Activated CD4-positive, alpha-beta T cell treated with anti-CD3 and anti-CD28 coated beads for 36 hours (primary cell): ENCODE measurements around the gene IRX3. TPM values are rescaled to one million over a fixed set of nuclear protein-coding genes. Genes with fewer than 3 reads are reported as not detected.

Source experiments
- ATAC-seq: fragments of 200-7000 bp; cut with Tn5 transposase; one replicate; pipeline ENCODE4 v1.10.0; 2021; ENCODE audit warnings: mild to moderate bottlenecking, moderate library complexity
- CTCF ChIA-PET: fragments of 350-600 bp; sonication (Branson Sonifier 250); formaldehyde crosslinking; loops from one replicate; lab custom pipeline; 2021; ENCODE audit warnings: antibody characterized with exemption; lab: Charles Lee
- POLR2A ChIA-PET: fragments of 350-600 bp; sonication (Branson Sonifier 250); formaldehyde crosslinking; loops from one replicate; lab custom pipeline; 2021; ENCODE audit warnings: antibody characterized with exemption, inconsistent platforms; lab: Charles Lee
- DNase-seq: peaks from one replicate; pipeline ENCODE4 v3.0.0-alpha.2; 2020
- H3K27ac Mint-ChIP-seq: one replicate; pipeline ENCODE4 v1.8.0; 2021; ENCODE audit warnings: mixed read lengths
- H3K27me3 Mint-ChIP-seq: one replicate; pipeline ENCODE4 v1.8.0; 2021; ENCODE audit warnings: mixed read lengths
- H3K36me3 Mint-ChIP-seq: one replicate; pipeline ENCODE4 v1.8.0; 2021; ENCODE audit warnings: low read depth, mixed read lengths
- H3K4me1 Mint-ChIP-seq: one replicate; pipeline ENCODE4 v1.8.0; 2021; ENCODE audit warnings: mixed read lengths
- H3K4me3 Mint-ChIP-seq: one replicate; pipeline ENCODE4 v1.8.0; 2021; ENCODE audit warnings: mild to moderate bottlenecking, moderate library complexity, mixed read lengths
- H3K9me3 Mint-ChIP-seq: one replicate; pipeline ENCODE4 v1.8.0; 2021; ENCODE audit warnings: low read depth, mixed read lengths
- intact Hi-C, 2 experiments: fragments of 100-400 bp; cut with DNase I in 1 of 2; cut with micrococcal nuclease in 1 of 2; formaldehyde crosslinking; loops; one replicate each; pipeline versions ENCODE4 v1.14.2 to v1.15.1; 2022 to 2024; cut with DNase I, micrococcal nuclease
- total RNA-seq, 2 experiments: library from RNA; stranded (reverse); gene quantifications; one replicate each; pipeline ENCODE4 v1.2.3, GENCODE V29; 2021

The IRX3 gene
- total RNA-seq, 2 experiments from 2014 or later, result not detected

- Mint-ChIP-seq H3K4me1 (peaks cover 30% of the 10 kb centered on the region), H3K9me3 (no peaks in the 10 kb centered on the region), H3K27me3 (peaks cover 58% of the 10 kb centered on the region), H3K27ac (no peak overlapping the region), H3K36me3 (no peaks in the 10 kb centered on the region), H3K4me3 (no peak overlapping the region)
- DNase-seq, result peak; percentile 14
- intact Hi-C loops, result loop anchor here (2.0 to 10.0 kb wide), 5 partner anchors 337 to 975 kb away; no protein-coding TSS in a partner anchor
- CTCF ChIA-PET, result interaction anchor here (0.6 kb wide), 1 partner anchor 237 kb away, joined by 3 read pairs; no protein-coding TSS in a partner anchor
- no peak for ATAC-seq
- POLR2A ChIA-PET, result no interaction called here
Observed at GRCh38 chr16:54283725-54284318, 2.8 kb downstream of the IRX3 start.

- Mint-ChIP-seq H3K9me3 (no peaks in the 10 kb centered on the region), H3K27me3 (peaks cover 53% of the 10 kb centered on the region), H3K4me1 (peaks cover 25% of the 10 kb centered on the region), H3K36me3 (no peaks in the 10 kb centered on the region), H3K27ac (no peak overlapping the region), H3K4me3 (no peak overlapping the region)
- intact Hi-C loops, result loop anchor here (2.0 to 10.0 kb wide), 5 partner anchors 336 to 976 kb away; no protein-coding TSS in a partner anchor
- DNase-seq, result peak; percentile 6
- CTCF ChIA-PET, result interaction anchor here (0.9 to 1.0 kb wide), 2 partner anchors 12 to 733 kb away, joined by 3 read pairs; no protein-coding TSS in a partner anchor
- POLR2A ChIA-PET, result interaction anchor here (0.6 kb wide), 1 partner anchor 72 kb away, joined by 3 read pairs; no protein-coding TSS in a partner anchor
- no peak for ATAC-seq
Observed at GRCh38 chr16:54282928-54283724, 3.5 kb downstream of the IRX3 start.

- Mint-ChIP-seq H3K36me3 (no peaks in the 10 kb centered on the region), H3K4me3 (no peak overlapping the region), H3K9me3 (no peaks in the 10 kb centered on the region), H3K27ac (no peak overlapping the region), H3K4me1 (peaks cover 22% of the 10 kb centered on the region), H3K27me3 (peaks cover 52% of the 10 kb centered on the region)
- ChIA-PET CTCF (interaction anchor here (0.9 to 1.0 kb wide), 2 partner anchors 11 to 733 kb away, joined by 3 read pairs; no protein-coding TSS in a partner anchor), POLR2A (interaction anchor here (0.6 kb wide), 1 partner anchor 72 kb away, joined by 3 read pairs; no protein-coding TSS in a partner anchor)
- DNase-seq, result peak; percentile 72
- ATAC-seq, result peak; percentile 47
- intact Hi-C loops, result loop anchor here (2.0 to 10.0 kb wide), 5 partner anchors 336 to 976 kb away; no protein-coding TSS in a partner anchor
Observed at GRCh38 chr16:54282202-54282927, 4.2 kb downstream of the IRX3 start.

- intact Hi-C loops, result loop anchor here (2.0 to 10.0 kb wide), 5 partner anchors 335 to 977 kb away; no protein-coding TSS in a partner anchor
- DNase-seq (peak; percentile 6), ATAC-seq (no peak)
- peaks cover 49% of the 10 kb centered on the region for H3K27me3 Mint-ChIP-seq
- H3K9me3 Mint-ChIP-seq, result no peaks in the 10 kb centered on the region
- ChIA-PET CTCF (interaction anchor here (0.6 to 1.0 kb wide), 3 partner anchors 11 to 166 kb away, joined by 3 to 4 read pairs (median 3); no protein-coding TSS in a partner anchor), POLR2A (no interaction called here)
- H3K36me3 Mint-ChIP-seq, result no peaks in the 10 kb centered on the region
- H3K27ac Mint-ChIP-seq, result no peak overlapping the region
- H3K4me3 Mint-ChIP-seq, result no peak overlapping the region
- peaks cover 22% of the 10 kb centered on the region for H3K4me1 Mint-ChIP-seq
Observed at GRCh38 chr16:54281535-54282201, 4.9 kb downstream of the IRX3 start.

- Mint-ChIP-seq H3K27me3 (peaks cover 44% of the 10 kb centered on the region), H3K36me3 (no peaks in the 10 kb centered on the region), H3K27ac (no peak overlapping the region), H3K4me3 (no peak overlapping the region), H3K9me3 (no peaks in the 10 kb centered on the region), H3K4me1 (peaks cover 18% of the 10 kb centered on the region)
- intact Hi-C loops, result loop anchor here in 1 of 2 experiments (10.0 kb wide), 1 partner anchor 726 kb away; no protein-coding TSS in a partner anchor
- DNase-seq (peak; percentile 37), ATAC-seq (peak; percentile 65)
- ChIA-PET CTCF (interaction anchor here (0.6 to 0.8 kb wide), 2 partner anchors 11 to 18 kb away, joined by 4 to 5 read pairs; no protein-coding TSS in a partner anchor), POLR2A (no interaction called here)
Observed at GRCh38 chr16:54280751-54281150, 5.8 kb downstream of the IRX3 start.

- intact Hi-C loops, result no loop called here
- Mint-ChIP-seq H3K4me3 (no peak overlapping the region), H3K36me3 (no peaks in the 10 kb centered on the region), H3K27me3 (peaks cover 34% of the 10 kb centered on the region), H3K27ac (no peak overlapping the region), H3K4me1 (peaks cover 8% of the 10 kb centered on the region), H3K9me3 (no peaks in the 10 kb centered on the region)
- POLR2A ChIA-PET, result no interaction called here
- CTCF ChIA-PET, result interaction anchor here (0.6 kb wide), 2 partner anchors 45 to 379 kb away, joined by 3 to 4 read pairs; no protein-coding TSS in a partner anchor
- no peak for DNase-seq
- no peak for ATAC-seq
Observed at GRCh38 chr16:54277845-54278703, 8.5 kb downstream of the IRX3 start.

- Mint-ChIP-seq H3K9me3 (no peaks in the 10 kb centered on the region), H3K27me3 (peaks cover 22% of the 10 kb centered on the region), H3K27ac (no peak overlapping the region), H3K4me3 (no peak overlapping the region), H3K36me3 (no peaks in the 10 kb centered on the region), H3K4me1 (no peaks in the 10 kb centered on the region)
- DNase-seq (no peak), ATAC-seq (no peak)
- POLR2A ChIA-PET, result no interaction called here
- intact Hi-C loops, result no loop called here
- CTCF ChIA-PET, result no interaction called here
Observed at GRCh38 chr16:54275956-54276355, 10.6 kb downstream of the IRX3 start.

- no peaks in the 10 kb centered on the region for H3K4me1 Mint-ChIP-seq
- ChIA-PET CTCF (no interaction called here), POLR2A (no interaction called here)
- H3K4me3 Mint-ChIP-seq, result no peak overlapping the region
- no peak for DNase-seq
- intact Hi-C loops, result no loop called here
- peaks cover 9% of the 10 kb centered on the region for H3K27me3 Mint-ChIP-seq
- H3K36me3 Mint-ChIP-seq, result no peaks in the 10 kb centered on the region
- no peak overlapping the region for H3K27ac Mint-ChIP-seq
- H3K9me3 Mint-ChIP-seq, result no peaks in the 10 kb centered on the region
- no peak for ATAC-seq
Observed at GRCh38 chr16:54273566-54273965, 13.0 kb downstream of the IRX3 start.

GRCh38 chr16:54270711-54271110, 15.9 kb downstream of the IRX3 start:
- H3K4me1 Mint-ChIP-seq, result no peaks in the 10 kb centered on the region

GRCh38 chr16:54269461-54269860, 17.1 kb downstream of the IRX3 start:
- Mint-ChIP-seq H3K9me3 (no peaks in the 10 kb centered on the region), H3K4me3 (no peak overlapping the region), H3K27ac (no peak overlapping the region), H3K36me3 (no peaks in the 10 kb centered on the region), H3K27me3 (peaks cover 15% of the 10 kb centered on the region), H3K4me1 (no peaks in the 10 kb centered on the region)
- ATAC-seq (no peak), DNase-seq (no peak)
- POLR2A ChIA-PET, result no interaction called here
- intact Hi-C loops, result no loop called here
- CTCF ChIA-PET, result interaction anchor here (0.6 kb wide), 1 partner anchor 415 kb away, joined by 3 read pairs; no protein-coding TSS in a partner anchor

More at GRCh38 chr16:54270711-54271110, 15.9 kb downstream of the IRX3 start:
- H3K36me3 Mint-ChIP-seq, result no peaks in the 10 kb centered on the region
- ATAC-seq (no peak), DNase-seq (no peak)
- CTCF ChIA-PET, result interaction anchor here (0.8 kb wide), 1 partner anchor 12 kb away, joined by 3 read pairs; no protein-coding TSS in a partner anchor
- intact Hi-C loops, result no loop called here
- no peak overlapping the region for H3K27ac Mint-ChIP-seq
- no peaks in the 10 kb centered on the region for H3K9me3 Mint-ChIP-seq
- POLR2A ChIA-PET, result no interaction called here
- H3K27me3 Mint-ChIP-seq, result peaks cover 11% of the 10 kb centered on the region
- no peak overlapping the region for H3K4me3 Mint-ChIP-seq
